ENCODE data around the gene XIRP1.

XIRP1 gene

GRCh38 chr3:39157359-39157758 is 35.0 kb downstream of the XIRP1 start:
- H3K4me3 ChIP-seq (ENCODE audit: low read depth, low read length): no peak overlapping the region
- DNase-seq (ENCODE audit: low read depth, low spot score): no peak
- ChIA-PET CTCF (interaction anchor here (1.4 to 3.2 kb wide), 3 partner anchors 31 to 134 kb away, joined by 4 to 15 read pairs (median 5); no protein-coding TSS in a partner anchor), POLR2A (interaction anchor here (1.0 kb wide), 1 partner anchor 9 kb away, joined by 3 read pairs; no protein-coding TSS in a partner anchor)
- no peak for TF ChIP-seq CTCF (IDR thresholded peaks at IDR 0.05; ENCODE audit: insufficient read depth, low read length, missing control alignments)

GRCh38 chr3:39156421-39156820 is 36.0 kb downstream of the XIRP1 start:
- H3K4me3 ChIP-seq (ENCODE audit: low read depth, low read length): no peak overlapping the region
- POLR2A ChIA-PET: interaction anchor here (1.0 kb wide), 1 partner anchor 9 kb away, joined by 3 read pairs; no protein-coding TSS in a partner anchor
- TF ChIP-seq CTCF (IDR thresholded peaks at IDR 0.05; ENCODE audit: insufficient read depth, low read length, missing control alignments): no peak
- DNase-seq (ENCODE audit: low read depth, low spot score): no peak
- CTCF ChIA-PET: interaction anchor here (0.8 kb wide), 1 partner anchor 30 kb away, joined by 3 read pairs; no protein-coding TSS in a partner anchor

- H3K4me3 ChIP-seq (ENCODE audit: low read depth, low read length): no peak overlapping the region
- CTCF ChIA-PET: interaction anchor here (1.2 kb wide), 1 partner anchor 28 kb away, joined by 3 read pairs; no protein-coding TSS in a partner anchor
- no peak for DNase-seq (ENCODE audit: low read depth, low spot score)
- POLR2A ChIA-PET: interaction anchor here (0.6 kb wide), 1 partner anchor 18 kb away, joined by 3 read pairs; no protein-coding TSS in a partner anchor
- TF ChIP-seq CTCF (IDR thresholded peaks at IDR 0.05; ENCODE audit: insufficient read depth, low read length, missing control alignments): no peak
These were observed 37.9 kb downstream of the XIRP1 start for GRCh38 chr3:39154280-39155021.

- ChIA-PET POLR2A (interaction anchor here (0.6 kb wide), 1 partner anchor 17 kb away, joined by 3 read pairs; no protein-coding TSS in a partner anchor), CTCF (interaction anchor here (1.2 kb wide), 1 partner anchor 27 kb away, joined by 3 read pairs; no protein-coding TSS in a partner anchor)
- H3K4me3 ChIP-seq (ENCODE audit: low read depth, low read length): peak overlapping the region; percentile 53
- no peak for TF ChIP-seq CTCF (IDR thresholded peaks at IDR 0.05; ENCODE audit: insufficient read depth, low read length, missing control alignments)
- DNase-seq (ENCODE audit: low read depth, low spot score): no peak
These were observed 38.5 kb downstream of the XIRP1 start for GRCh38 chr3:39153977-39154279.

- peak overlapping the region; percentile 85 for H3K4me3 ChIP-seq (ENCODE audit: low read depth, low read length)
- peak; percentile 92 for DNase-seq (ENCODE audit: low read depth, low spot score)
- CTCF ChIA-PET: interaction anchor here (0.7 to 2.8 kb wide), 4 partner anchors 23 to 137 kb away, joined by 3 to 14 read pairs (median 4); no protein-coding TSS in a partner anchor
- POLR2A ChIA-PET: interaction anchor here (1.0 to 2.6 kb wide), 5 partner anchors 12 to 43 kb away, joined by 3 to 9 read pairs (median 5); partner anchors contain the start of genes GORASP1 and TTC21A
- no peak for TF ChIP-seq CTCF (IDR thresholded peaks at IDR 0.05; ENCODE audit: insufficient read depth, low read length, missing control alignments)
These were observed 41.4 kb downstream of the XIRP1 start for GRCh38 chr3:39150803-39151631.

All from AG04449 (cell line).